NCI-H774 (cell line): ENCODE data around the gene LRMDA.

Experiments
- DNase-seq: peaks from one replicate; lab custom pipeline; 2025; lab: John Stamatoyannopoulos, UW

The LRMDA gene

GRCh38 chr10:76398043-76398710 lies 966.8 kb downstream of the LRMDA start:
- no peak for DNase-seq

- DNase-seq, result no peak
Observed at GRCh38 chr10:76399226-76399625, 967.8 kb downstream of the LRMDA start.

DNA sequence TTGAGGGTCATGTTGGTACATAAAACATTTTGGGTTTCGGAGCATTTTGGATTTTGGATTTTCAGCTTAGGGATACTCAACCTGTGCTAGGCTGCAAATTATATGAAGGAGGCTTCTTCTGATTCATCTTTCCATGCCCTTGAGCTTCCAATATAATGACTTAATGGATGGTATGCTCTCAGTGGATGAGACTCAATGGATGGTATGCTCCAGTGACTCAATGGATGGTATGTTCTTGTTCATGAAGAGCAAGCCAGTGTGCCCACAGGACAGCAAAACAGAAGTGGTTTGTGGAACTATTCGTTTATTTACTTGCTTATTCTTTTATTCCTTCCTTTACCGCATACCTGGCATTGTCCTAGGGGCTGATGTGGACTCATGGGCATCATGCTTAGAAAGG lies 969.6 kb downstream of the LRMDA start:
- no peak for DNase-seq

GRCh38 chr10:76403912-76404311 lies 972.5 kb downstream of the LRMDA start:
- no peak for DNase-seq

DNA sequence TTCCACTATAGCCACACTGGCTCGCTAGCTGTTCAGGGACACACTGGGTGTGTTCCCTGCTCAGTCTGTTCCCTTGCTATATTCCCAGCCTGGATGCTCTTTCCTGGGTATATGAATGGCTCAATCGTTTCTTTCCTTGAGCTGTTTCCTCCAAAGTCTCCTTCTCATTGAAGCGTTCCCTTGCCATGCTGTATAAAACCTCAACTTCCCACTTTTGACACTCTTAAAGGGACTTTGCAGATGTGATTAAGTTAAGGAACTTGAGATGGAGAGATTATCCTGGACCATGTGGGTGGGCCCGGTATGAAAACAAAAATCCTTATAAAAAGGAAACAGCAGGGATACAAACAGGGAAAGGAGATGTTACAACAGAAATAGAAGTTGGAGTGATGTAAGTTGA lies 973.1 kb downstream of the LRMDA start:
- no peak for DNase-seq

GRCh38 chr10:76405922-76406321 lies 974.5 kb downstream of the LRMDA start:
- DNase-seq, result no peak

DNA sequence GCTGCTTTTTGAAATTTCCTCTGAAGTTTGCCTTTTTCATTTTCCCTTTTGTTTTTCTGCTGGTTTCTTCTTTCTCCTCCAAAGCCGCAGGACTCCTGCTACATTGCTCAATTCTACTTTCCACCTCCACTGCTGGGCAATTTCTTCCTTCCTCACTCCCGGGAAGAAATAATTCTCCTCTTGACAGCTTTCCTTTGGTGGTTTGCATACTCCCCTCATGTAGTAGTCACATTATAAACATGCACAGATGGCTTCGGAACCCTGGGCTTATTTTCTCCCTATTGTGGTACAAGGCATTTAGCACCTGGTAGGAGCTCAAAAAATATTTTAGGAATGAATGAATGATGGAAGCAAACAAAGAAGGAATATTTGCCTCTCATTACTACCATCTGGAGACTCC lies 977.2 kb downstream of the LRMDA start:
- DNase-seq, result no peak

- no peak for DNase-seq
Observed at GRCh38 chr10:76411729-76412435, 980.5 kb downstream of the LRMDA start.

DNA sequence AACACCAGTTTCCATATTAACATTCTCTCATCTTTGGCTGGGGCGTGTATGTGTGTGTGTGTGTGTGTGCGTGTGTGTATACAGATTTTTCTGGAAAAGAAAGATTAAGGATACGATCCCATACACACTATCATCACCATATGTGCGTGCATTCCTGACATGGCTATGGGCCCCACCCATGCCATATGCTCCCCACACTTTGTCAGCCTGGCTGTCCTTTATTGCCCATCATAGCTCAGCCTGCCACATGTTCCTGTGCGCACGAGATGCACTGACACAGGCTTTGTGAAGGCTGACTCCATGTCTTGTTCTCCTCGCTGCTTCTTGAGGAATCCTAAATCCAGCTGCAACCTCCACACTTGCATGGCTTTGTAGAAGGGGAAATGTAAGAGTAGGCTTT lies 984.1 kb downstream of the LRMDA start:
- no peak for DNase-seq

DNA sequence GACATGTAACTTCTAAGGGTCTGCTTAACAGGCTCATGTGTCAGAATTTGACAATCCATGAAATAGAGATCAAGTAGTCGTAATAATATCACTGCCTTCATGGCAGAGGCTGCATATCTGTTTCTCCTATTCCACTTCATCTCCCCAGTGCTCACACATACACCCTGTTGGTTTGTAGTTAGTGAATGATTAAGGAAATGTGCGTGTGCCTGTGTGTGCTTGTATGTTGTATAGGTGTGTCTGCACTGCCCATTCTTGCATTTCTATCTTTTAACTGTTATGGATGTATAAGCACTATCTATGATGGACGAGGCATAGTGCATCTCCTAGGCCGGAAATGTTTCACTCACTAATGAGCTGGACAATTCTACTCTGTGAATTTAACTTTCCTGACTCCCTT lies 985.2 kb downstream of the LRMDA start:
- DNase-seq, result no peak

- DNase-seq, result no peak
Observed at GRCh38 chr10:76420725-76421124, 989.3 kb downstream of the LRMDA start.

DNA sequence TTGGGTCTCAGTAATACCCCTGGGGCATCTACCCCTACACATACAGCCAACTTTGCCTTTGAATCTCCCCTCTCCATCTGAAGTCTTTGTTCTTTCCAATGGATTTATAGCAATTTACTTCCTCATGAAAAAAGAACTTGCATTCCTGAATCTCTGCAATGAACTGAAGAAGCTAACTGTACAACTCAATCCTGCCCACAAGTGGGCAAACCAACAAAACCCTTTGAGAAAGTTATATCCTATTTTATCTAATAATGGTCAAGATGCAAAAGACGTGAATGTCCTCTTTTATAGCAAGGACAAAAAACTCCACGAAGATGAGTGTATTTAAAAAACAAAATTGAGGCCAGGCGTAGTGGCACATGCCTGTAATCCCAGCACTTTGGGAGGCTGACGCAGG lies 991.3 kb downstream of the LRMDA start:
- DNase-seq, result no peak

- DNase-seq, result peak; percentile 65
Observed at GRCh38 chr10:76428551-76429367, 997.3 kb downstream of the LRMDA start.

- DNase-seq, result peak; percentile 52
Observed at GRCh38 chr10:76429368-76430060, 998.1 kb downstream of the LRMDA start.

- no peak for DNase-seq
Observed at GRCh38 chr10:76430061-76430645, 998.7 kb downstream of the LRMDA start.

- DNase-seq, result no peak
Observed at GRCh38 chr10:76432016-76433012, 1000.9 kb downstream of the LRMDA start.

GRCh38 chr10:76433161-76434005 lies 1002.0 kb downstream of the LRMDA start:
- peak; percentile 98 for DNase-seq

- no peak for DNase-seq
Observed at GRCh38 chr10:76435157-76435556, 1003.7 kb downstream of the LRMDA start.

DNA sequence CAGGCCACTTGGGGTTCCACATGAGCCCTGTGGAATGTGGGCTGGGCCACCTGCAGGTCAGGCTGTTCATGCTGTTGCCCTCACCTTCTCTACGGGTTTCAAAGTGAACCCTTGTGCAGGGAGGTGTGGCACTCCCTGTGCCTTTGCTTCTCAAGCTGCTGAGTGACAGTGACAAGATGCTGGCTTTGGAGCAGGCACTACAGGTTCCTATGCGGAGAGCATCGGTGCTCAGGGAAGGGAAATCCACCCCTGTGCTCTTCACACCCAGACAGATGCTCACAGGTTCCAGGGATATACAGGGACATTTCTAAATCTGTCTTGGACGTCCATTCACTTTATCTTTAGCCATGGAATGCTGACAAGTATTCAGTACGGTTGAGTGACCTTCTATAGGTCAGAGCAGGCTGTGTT lies 1005.0 kb downstream of the LRMDA start:
- no peak for DNase-seq

- no peak for DNase-seq
Observed at GRCh38 chr10:76436981-76437380, 1005.6 kb downstream of the LRMDA start.
